NCI-H2081 (cell line): ENCODE data around the gene DKC1.
"Not testable (repeated sequence)": the region's sequence is repeated elsewhere in the genome, so short reads cannot be mapped to it uniquely, and the experiment has no call there.

Experiments used
- DNase-seq, 2 experiments: peaks; one replicate each; lab custom pipeline; 2025; lab: John Stamatoyannopoulos, UW

Gene DKC1

DNA sequence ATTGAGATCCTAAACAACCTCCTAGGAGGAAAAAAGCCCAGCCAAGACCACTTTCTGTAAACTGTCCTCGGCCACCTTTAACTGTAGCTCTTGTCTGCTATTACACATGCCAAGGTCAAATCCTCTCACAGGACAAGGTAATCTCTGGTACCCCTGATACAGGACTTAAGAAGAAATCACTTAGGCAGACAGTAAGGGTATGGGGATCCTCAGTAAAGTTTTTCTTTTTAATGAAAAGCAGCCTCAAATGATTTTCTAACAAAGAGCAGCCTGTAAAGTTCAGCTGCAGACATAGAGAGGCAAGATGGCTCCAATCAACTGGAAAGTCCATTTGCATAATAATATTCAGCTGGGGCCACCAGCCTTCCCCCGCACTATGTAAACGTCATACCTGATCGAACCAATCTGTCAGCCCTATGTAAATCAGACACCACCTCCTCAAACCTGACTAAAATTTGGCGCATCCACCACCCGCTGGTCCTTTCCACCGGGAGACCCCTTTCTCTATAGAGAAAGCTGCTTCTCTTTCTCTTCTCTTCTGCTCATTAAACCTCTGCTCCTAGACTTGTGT lies 57.2 kb downstream of the DKC1 start:
- no peak for DNase-seq

DNA sequence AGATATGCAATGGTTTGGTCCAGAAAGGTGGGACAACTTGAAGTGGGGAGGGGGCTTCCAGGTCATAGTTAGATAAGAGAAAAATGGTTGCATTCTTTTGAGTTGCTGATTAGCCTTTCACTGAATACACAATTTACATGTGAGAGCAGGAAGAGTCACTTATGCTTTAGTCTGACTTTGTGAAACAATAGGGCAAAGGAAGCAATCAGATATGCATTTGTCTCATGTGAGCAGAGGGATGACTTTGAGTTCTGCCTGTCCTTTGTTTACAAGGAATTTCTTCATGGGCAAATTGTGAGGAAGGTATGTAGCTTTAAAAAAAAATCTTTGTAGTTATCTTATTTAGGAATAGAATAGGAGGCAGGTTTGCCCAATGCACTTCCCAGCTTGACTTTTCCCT lies 58.9 kb downstream of the DKC1 start:
- no peak for DNase-seq

DNA sequence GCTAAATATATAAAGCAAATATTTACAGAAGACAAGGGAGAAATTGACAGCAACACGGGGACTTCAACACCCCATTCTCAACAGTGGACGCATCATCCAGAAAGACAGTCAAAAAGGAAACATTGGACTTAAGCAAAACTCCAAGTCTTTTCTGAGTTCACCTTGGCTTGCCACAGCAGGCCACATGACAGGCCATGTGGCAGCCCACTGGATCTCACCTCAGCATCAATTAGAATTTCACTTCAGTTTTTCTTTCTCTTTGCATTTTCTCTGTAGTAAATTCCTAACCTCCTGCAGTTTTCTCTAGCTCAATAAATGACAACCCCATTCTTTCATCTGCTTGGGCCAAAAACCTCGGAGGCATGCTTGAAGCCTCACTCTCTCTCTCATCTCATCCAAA lies 59.4 kb downstream of the DKC1 start:
- no peak for DNase-seq

DNA sequence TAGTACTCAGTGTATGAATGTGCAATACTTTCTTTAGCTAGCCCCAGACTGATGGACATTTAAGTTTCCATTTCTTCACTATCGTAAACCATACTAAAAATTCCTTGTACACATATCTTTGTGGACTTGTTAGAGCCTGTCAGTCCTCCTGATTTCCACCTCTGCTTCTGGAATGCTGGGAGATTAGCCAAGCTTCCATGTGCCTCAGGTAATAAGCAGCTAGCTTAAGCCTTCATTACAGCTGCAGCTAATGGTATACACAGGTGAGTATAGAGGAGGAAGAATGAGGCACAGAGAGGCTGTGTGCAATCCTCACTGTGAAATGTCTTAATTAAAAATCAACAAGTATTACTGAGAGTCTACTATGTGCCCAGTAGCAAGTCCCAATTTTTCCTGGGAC lies 62.0 kb downstream of the DKC1 start:
- no peak for DNase-seq

DNA sequence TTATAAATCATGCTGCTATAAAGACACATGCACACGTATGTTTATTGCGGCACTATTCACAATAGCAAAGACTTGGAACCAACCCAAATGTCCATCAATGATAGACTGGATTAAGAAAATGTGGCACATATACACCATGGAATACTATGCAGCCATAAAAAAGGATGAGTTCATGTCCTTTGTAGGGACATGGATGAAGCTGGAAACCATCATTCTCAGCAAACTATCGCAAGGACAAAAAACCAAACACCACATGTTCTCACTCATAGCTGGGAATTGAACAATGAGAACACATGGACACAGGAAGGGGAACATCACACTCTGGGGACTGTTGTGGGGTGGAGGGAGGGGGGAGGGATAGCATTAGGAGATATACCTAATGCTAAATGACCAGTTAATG lies 62.9 kb downstream of the DKC1 start:
- DNase-seq: not testable (repeated sequence)
